GM23248 (cell line): ENCODE data around the gene WDR17.

Source experiments
- EZH2 ChIP-seq: fragments of 200-600 bp; sonication (generic); IDR thresholded peaks from 2 replicates; pipeline ENCODE4 v1.6.1; 2018; ENCODE audit warnings: antibody characterized with exemption, mild to moderate bottlenecking; ENCODE audit not compliant: insufficient read depth, poor library complexity, severe bottlenecking
- EZH2phosphoT487 ChIP-seq: fragments of 200-600 bp; sonication (generic); IDR thresholded peaks from 2 replicates; pipeline ENCODE4 v1.6.1; 2018; ENCODE audit warnings: antibody characterized with exemption, moderate library complexity, mild to moderate bottlenecking, low read depth; ENCODE audit not compliant: insufficient read depth

GRCh38 chr4:176150356-176150682, 84.7 kb downstream of the WDR17 start:
- no peak for TF ChIP-seq EZH2
- no peak for TF ChIP-seq EZH2phosphoT487
